ENCODE measurements around the gene TMEM108. TPM values are rescaled to one million over a fixed set of nuclear protein-coding genes. Genes with fewer than 3 reads are reported as not detected.

TMEM108 gene
- polyA plus RNA-seq, 1 donor (not counting 4 experiments of a cell fraction or from before 2014, with no cell fraction given) = not detected

DNA sequence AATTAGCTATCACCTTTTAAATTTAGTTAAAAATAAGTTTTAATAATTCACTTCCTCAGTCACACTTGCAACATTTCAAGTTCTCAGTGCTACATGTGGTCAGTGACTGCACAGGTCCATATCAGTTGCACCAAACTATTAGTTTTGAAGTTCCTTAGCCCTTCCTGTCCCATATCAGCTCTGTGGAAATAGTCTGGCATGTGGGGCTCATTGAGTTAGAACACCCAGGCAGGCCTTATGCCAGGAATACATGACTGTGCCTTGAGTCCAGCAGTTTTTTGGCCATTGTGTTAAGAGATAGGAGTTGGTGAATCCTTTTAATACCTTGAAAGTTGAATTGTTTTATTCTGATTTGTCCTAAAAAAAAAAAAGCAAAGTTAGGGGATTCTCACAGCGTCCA, 207.9 kb downstream of the TMEM108 start:
- H3K4me1 ChIP-seq (ENCODE audit: control insufficient read depth, extremely low read depth, insufficient read depth, low read length) = no peaks in the 10 kb centered on the region
- no peaks in the 10 kb centered on the region for H3K27me3 ChIP-seq (ENCODE audit: control insufficient read depth, extremely low read depth, insufficient read depth, low read length)
- no peaks in the 10 kb centered on the region for H3K36me3 ChIP-seq (ENCODE audit: control insufficient read depth in 2 of 2, extremely low read depth in 1 of 2, insufficient read depth in 2 of 2, low read length in 2 of 2)
- FAIRE-seq = no peak
- H3K4me3 ChIP-seq (ENCODE audit: control insufficient read depth in 2 of 3, extremely low read depth in 1 of 3, insufficient read depth in 2 of 3, low read depth in 1 of 3, low read length in 3 of 3) = no peak overlapping the region
- H3K9ac ChIP-seq (ENCODE audit: control insufficient read depth, extremely low read depth, insufficient read depth, low read length) = no peak overlapping the region
- DNase-seq (ENCODE audit: low read depth, low spot score) = no peak
- H4K20me1 ChIP-seq (ENCODE audit: control insufficient read depth, extremely low read depth, insufficient read depth, low read length) = no peaks in the 10 kb centered on the region
- no peak overlapping the region for H2AFZ ChIP-seq (ENCODE audit: control insufficient read depth, low read length)
- TF ChIP-seq, protein P1, sequence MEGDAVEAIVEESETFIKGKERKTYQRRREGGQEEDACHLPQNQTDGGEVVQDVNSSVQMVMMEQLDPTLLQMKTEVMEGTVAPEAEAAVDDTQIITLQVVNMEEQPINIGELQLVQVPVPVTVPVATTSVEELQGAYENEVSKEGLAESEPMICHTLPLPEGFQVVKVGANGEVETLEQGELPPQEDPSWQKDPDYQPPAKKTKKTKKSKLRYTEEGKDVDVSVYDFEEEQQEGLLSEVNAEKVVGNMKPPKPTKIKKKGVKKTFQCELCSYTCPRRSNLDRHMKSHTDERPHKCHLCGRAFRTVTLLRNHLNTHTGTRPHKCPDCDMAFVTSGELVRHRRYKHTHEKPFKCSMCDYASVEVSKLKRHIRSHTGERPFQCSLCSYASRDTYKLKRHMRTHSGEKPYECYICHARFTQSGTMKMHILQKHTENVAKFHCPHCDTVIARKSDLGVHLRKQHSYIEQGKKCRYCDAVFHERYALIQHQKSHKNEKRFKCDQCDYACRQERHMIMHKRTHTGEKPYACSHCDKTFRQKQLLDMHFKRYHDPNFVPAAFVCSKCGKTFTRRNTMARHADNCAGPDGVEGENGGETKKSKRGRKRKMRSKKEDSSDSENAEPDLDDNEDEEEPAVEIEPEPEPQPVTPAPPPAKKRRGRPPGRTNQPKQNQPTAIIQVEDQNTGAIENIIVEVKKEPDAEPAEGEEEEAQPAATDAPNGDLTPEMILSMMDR (optimal IDR thresholded peaks at IDR 0.05 in 1 of 3, IDR thresholded peaks at IDR 0.05 in 1 of 3, conservative IDR thresholded peaks at IDR 0.05 in 1 of 3; ENCODE audit: extremely low read depth in 1 of 3, insufficient read depth in 2 of 3, low read length in 3 of 3) = no peak
- H3K27ac ChIP-seq (ENCODE audit: control insufficient read depth, insufficient read depth, low read length) = no peak overlapping the region
- H3K9me1 ChIP-seq (ENCODE audit: control insufficient read depth, extremely low read depth, insufficient read depth, low read length) = no peaks in the 10 kb centered on the region
- H3K79me2 ChIP-seq (ENCODE audit: control insufficient read depth, insufficient read depth, low read length) = no peaks in the 10 kb centered on the region
- H3K9me3 ChIP-seq (ENCODE audit: control insufficient read depth, low read depth, low read length) = no peaks in the 10 kb centered on the region
- no peak overlapping the region for H3K4me2 ChIP-seq (ENCODE audit: control insufficient read depth, extremely low read depth, insufficient read depth, low read depth, low read length)
- dilution Hi-C loops (cut with MboI; ENCODE audit: extremely low pct_ligation_motif_present, low sequenced_read_pairs) = no loop called here

DNA sequence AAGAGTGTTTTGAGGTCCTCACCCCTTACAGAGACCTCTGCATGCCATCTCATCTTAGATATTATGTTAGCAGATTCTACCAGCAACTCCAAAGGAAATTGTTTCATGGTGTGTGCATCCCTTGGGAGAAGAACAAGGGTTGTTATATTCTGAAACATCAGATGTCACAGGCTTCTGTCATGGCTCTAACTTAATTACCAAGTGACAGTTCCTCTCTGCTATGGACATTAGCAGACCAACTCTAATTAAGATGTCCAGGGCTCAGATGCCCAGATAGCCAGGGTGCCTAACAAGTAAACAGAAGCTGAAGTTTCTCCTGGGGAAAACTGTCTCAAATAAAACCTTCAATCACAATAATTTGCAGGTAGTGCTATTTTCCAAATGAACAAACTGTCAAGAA, 208.6 kb downstream of the TMEM108 start:
- TF ChIP-seq EZH2 (IDR thresholded peaks at IDR 0.05; ENCODE audit: low read length) = no peak
- TF ChIP-seq, protein P1 (optimal IDR thresholded peaks at IDR 0.05 in 1 of 3, IDR thresholded peaks at IDR 0.05 in 1 of 3, conservative IDR thresholded peaks at IDR 0.05 in 1 of 3; ENCODE audit: extremely low read depth in 1 of 3, insufficient read depth in 2 of 3, low read length in 3 of 3) = no peak
- Histone ChIP-seq H3K36me3 (ENCODE audit: control insufficient read depth in 2 of 2, extremely low read depth in 1 of 2, insufficient read depth in 2 of 2, low read length in 2 of 2) (no peaks in the 10 kb centered on the region), H3K4me2 (ENCODE audit: control insufficient read depth, extremely low read depth, insufficient read depth, low read depth, low read length) (no peak overlapping the region), H4K20me1 (ENCODE audit: control insufficient read depth, extremely low read depth, insufficient read depth, low read length) (no peaks in the 10 kb centered on the region), H3K27me3 (ENCODE audit: control insufficient read depth, extremely low read depth, insufficient read depth, low read length) (no peaks in the 10 kb centered on the region), H3K9me3 (ENCODE audit: control insufficient read depth, low read depth, low read length) (no peaks in the 10 kb centered on the region), H3K4me3 (ENCODE audit: control insufficient read depth in 2 of 3, extremely low read depth in 1 of 3, insufficient read depth in 2 of 3, low read depth in 1 of 3, low read length in 3 of 3) (no peak overlapping the region), H3K9ac (ENCODE audit: control insufficient read depth, extremely low read depth, insufficient read depth, low read length) (no peak overlapping the region), H3K27ac (ENCODE audit: control insufficient read depth, insufficient read depth, low read length) (no peak overlapping the region), H3K79me2 (ENCODE audit: control insufficient read depth, insufficient read depth, low read length) (no peaks in the 10 kb centered on the region), H3K9me1 (ENCODE audit: control insufficient read depth, extremely low read depth, insufficient read depth, low read length) (no peaks in the 10 kb centered on the region), H2AFZ (ENCODE audit: control insufficient read depth, low read length) (no peak overlapping the region), H3K4me1 (ENCODE audit: control insufficient read depth, extremely low read depth, insufficient read depth, low read length) (no peaks in the 10 kb centered on the region)
- dilution Hi-C loops (cut with MboI; ENCODE audit: extremely low pct_ligation_motif_present, low sequenced_read_pairs) = no loop called here
- DNase-seq (ENCODE audit: low read depth, low spot score) (no peak), FAIRE-seq (no peak)

All from keratinocyte (primary cell).